ENCODE results near the gene ITGAX.
A peak's percentile ranks its signal among the peaks of the same experiment; 100 is the strongest.
"Not testable (repeated sequence)": the region's sequence is repeated elsewhere in the genome, so short reads cannot be mapped to it uniquely, and the experiment has no call there.

The ITGAX gene

DNA sequence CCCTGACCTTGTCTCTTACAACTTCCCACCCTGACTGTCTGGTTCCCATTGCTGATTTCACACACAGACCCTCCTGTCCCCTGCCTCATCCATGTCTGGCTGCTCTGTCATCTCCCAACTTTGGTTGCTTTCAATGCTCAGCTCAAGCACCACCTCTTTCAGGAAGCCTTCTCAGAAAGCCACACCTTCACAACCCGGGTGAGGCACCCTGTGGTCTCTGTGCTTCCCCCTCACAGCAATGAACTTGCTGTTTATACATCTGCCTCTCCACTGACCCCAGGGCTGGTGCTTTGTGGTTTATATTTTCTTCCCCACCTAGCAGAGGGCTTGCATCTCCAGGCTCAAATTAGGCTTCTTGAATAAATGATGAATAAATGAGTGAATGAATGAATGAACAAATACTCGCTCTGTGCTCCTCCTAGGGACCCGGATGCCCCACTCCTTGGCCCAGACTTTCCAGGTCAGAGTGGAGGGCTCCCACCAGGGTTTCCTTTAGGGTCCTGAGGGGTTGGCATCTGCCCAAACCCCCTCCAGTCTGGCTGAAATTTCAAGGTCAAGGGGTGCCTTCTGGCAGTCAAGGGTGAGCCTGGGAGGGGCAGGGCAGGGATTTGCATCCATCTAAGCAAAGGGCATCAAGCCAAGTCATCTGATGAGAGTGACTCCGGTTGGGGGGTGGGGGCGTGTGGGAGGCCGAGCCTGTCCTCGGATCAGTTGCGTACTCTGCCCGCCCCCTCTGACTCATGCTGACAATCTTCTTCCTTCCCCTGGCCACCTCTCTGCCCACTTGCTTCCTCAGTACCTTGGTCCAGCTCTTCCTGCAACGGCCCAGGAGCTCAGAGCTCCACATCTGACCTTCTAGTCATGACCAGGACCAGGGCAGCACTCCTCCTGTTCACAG lies at the start of gene ITGAX:
TSS of gene ITGAX (plus strand) at position 783 of the 898 bp plus-strand sequence. CDS start at position 862, 79 bp downstream.
- Histone ChIP-seq H3F3A (ENCODE audit: low read depth) (no peaks in the 10 kb centered on the region), H3K9me3 (ENCODE audit: insufficient read depth, low read depth, low read length) (no peaks in the 10 kb centered on the region), H3K36me3 (ENCODE audit: insufficient read depth, low read length) (no peaks in the 10 kb centered on the region), H3K79me2 (ENCODE audit: insufficient read depth, low read length) (no peaks in the 10 kb centered on the region), H2AFZ (ENCODE audit: low read length) (peak within 1 kb of the TSS; percentile 21; the same call in 1 of the 2 replicates), H4K20me1 (ENCODE audit: insufficient read depth, low read length, poor library complexity, severe bottlenecking) (no peaks in the 10 kb centered on the region), H3K9ac (ENCODE audit: low read depth, low read length, poor library complexity, severe bottlenecking) (peak within 1 kb of the TSS; percentile 44), H3K4me1 (ENCODE audit: insufficient read depth, low read length, poor library complexity, severe bottlenecking) (peaks cover 15% of the 10 kb centered on the region), H3K4me2 (ENCODE audit: low read depth, low read length, poor library complexity, severe bottlenecking) (peak within 1 kb of the TSS; percentile 66), H3K27me3 (ENCODE audit: insufficient read depth, low read length, poor library complexity, severe bottlenecking) (no peaks in the 10 kb centered on the region), H3K4me3 (ENCODE audit: low read length, poor library complexity, severe bottlenecking) (peak within 1 kb of the TSS; percentile 72), H3K9me2 (replicated peaks; ENCODE audit: low read depth, low read length) (no peaks in the 10 kb centered on the region)
- TF ChIP-seq, protein P1, sequence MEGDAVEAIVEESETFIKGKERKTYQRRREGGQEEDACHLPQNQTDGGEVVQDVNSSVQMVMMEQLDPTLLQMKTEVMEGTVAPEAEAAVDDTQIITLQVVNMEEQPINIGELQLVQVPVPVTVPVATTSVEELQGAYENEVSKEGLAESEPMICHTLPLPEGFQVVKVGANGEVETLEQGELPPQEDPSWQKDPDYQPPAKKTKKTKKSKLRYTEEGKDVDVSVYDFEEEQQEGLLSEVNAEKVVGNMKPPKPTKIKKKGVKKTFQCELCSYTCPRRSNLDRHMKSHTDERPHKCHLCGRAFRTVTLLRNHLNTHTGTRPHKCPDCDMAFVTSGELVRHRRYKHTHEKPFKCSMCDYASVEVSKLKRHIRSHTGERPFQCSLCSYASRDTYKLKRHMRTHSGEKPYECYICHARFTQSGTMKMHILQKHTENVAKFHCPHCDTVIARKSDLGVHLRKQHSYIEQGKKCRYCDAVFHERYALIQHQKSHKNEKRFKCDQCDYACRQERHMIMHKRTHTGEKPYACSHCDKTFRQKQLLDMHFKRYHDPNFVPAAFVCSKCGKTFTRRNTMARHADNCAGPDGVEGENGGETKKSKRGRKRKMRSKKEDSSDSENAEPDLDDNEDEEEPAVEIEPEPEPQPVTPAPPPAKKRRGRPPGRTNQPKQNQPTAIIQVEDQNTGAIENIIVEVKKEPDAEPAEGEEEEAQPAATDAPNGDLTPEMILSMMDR (conservative IDR thresholded peaks at IDR 0.05; ENCODE audit: low read length), result no peak
- no peak for TF ChIP-seq EZH2phosphoT487 (IDR thresholded peaks at IDR 0.05; ENCODE audit: borderline replicate concordance)

DNA sequence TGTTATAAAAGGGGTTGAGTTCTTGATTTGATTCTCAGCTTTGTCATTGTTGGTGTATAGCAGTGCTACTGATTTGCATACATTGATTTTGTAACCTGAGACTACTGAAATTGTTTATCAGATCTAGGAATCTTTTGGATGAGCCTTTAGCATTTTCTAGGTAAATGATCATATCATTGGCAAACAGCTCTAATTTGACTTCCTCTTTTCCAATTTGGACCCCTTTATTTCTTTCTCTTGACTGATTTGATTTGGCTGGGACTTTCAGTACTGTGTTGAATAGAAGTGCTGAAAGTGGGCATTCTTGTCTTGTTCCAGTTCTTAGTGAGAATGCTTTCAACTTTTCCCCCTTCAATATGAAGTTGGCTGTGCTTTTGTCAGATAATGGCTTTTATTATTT lies 49.8 kb upstream of the ITGAX start:
- Histone ChIP-seq H4K20me1 (ENCODE audit: insufficient read depth, low read length, poor library complexity, severe bottlenecking) (no peaks in the 10 kb centered on the region), H3K9ac (ENCODE audit: low read depth, low read length, poor library complexity, severe bottlenecking) (no peak overlapping the region), H3K9me2 (replicated peaks; ENCODE audit: low read depth, low read length) (no peaks in the 10 kb centered on the region), H3K4me3 (ENCODE audit: low read length, poor library complexity, severe bottlenecking) (no peak overlapping the region), H3K4me1 (ENCODE audit: insufficient read depth, low read length, poor library complexity, severe bottlenecking) (no peaks in the 10 kb centered on the region), H3K27me3 (ENCODE audit: insufficient read depth, low read length, poor library complexity, severe bottlenecking) (no peaks in the 10 kb centered on the region), H3K36me3 (ENCODE audit: insufficient read depth, low read length) (no peaks in the 10 kb centered on the region), H3K4me2 (ENCODE audit: low read depth, low read length, poor library complexity, severe bottlenecking) (no peak overlapping the region), H3K9me3 (ENCODE audit: insufficient read depth, low read depth, low read length) (no peaks in the 10 kb centered on the region), H2AFZ (ENCODE audit: low read length) (no peak overlapping the region), H3K79me2 (ENCODE audit: insufficient read depth, low read length) (no peaks in the 10 kb centered on the region), H3F3A (ENCODE audit: low read depth) (no peaks in the 10 kb centered on the region)
- TF ChIP-seq, protein P1 (conservative IDR thresholded peaks at IDR 0.05; ENCODE audit: low read length), result no peak
- TF ChIP-seq EZH2phosphoT487 (IDR thresholded peaks at IDR 0.05; ENCODE audit: borderline replicate concordance), result no peak

DNA sequence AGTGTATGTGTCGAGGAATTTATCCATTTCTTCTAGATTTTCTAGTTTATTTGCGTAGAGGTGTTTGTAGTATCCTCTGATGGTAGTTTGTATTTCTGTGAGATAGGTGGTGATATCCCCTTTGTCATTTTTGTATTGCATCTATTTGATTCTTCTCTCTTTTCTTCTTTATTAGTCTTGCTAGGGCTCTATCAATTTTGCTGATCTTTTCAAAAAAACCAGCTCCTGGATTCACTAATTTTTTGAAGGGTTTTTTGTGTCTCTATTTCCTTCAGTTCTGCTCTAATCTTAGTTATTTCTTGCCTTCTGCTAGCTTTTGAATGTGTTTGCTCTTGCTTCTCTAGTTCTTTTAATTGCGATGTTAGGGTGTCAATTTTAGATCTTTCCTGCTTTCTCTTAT lies 46.6 kb upstream of the ITGAX start:
- not testable (repeated sequence) for H3K9ac ChIP-seq (ENCODE audit: low read depth, low read length, poor library complexity, severe bottlenecking); H2AFZ ChIP-seq (ENCODE audit: low read length); H4K20me1 ChIP-seq (ENCODE audit: insufficient read depth, low read length, poor library complexity, severe bottlenecking); H3K4me2 ChIP-seq (ENCODE audit: low read depth, low read length, poor library complexity, severe bottlenecking); H3K4me3 ChIP-seq (ENCODE audit: low read length, poor library complexity, severe bottlenecking); H3K4me1 ChIP-seq (ENCODE audit: insufficient read depth, low read length, poor library complexity, severe bottlenecking); H3K9me3 ChIP-seq (ENCODE audit: insufficient read depth, low read depth, low read length); H3K36me3 ChIP-seq (ENCODE audit: insufficient read depth, low read length); H3K79me2 ChIP-seq (ENCODE audit: insufficient read depth, low read length); H3K27me3 ChIP-seq (ENCODE audit: insufficient read depth, low read length, poor library complexity, severe bottlenecking); H3F3A ChIP-seq (ENCODE audit: low read depth); H3K9me2 ChIP-seq (replicated peaks; ENCODE audit: low read depth, low read length)
